ENCODE measurements around the gene NR1D2. TPM values are rescaled to one million over a fixed set of nuclear protein-coding genes. Genes with fewer than 3 reads are reported as not detected.

NR1D2 gene
- total RNA-seq, 1 donor from 2014 or later, result 25.0 TPM

GRCh38 chr3:23921052-23921511 is 24.0 kb upstream of the NR1D2 start:
- H3K4me1 Mint-ChIP-seq, result peaks cover 50% of the 10 kb centered on the region
- DNase-seq (no peak), ATAC-seq (ENCODE audit: low read depth) (no peak)
- CTCF ChIA-PET, result no interaction called here
- no peak for TF ChIP-seq CTCF (IDR thresholded peaks at IDR 0.05)
- no peak overlapping the region for H3K27ac Mint-ChIP-seq
- H3K4me3 Mint-ChIP-seq, result peak overlapping the region; percentile 32
- peaks cover 73% of the 10 kb centered on the region for H3K36me3 Mint-ChIP-seq (ENCODE audit: low read depth)
- no peaks in the 10 kb centered on the region for H3K27me3 Mint-ChIP-seq
- POLR2A ChIA-PET, result interaction anchor here (0.7 kb wide), 1 partner anchor 242 kb away, joined by 3 read pairs; no protein-coding TSS in a partner anchor
- H3K9me3 Mint-ChIP-seq, result no peaks in the 10 kb centered on the region
- intact Hi-C loops (cut with micrococcal nuclease), result no loop called here

- H3K9me3 Mint-ChIP-seq, result no peaks in the 10 kb centered on the region
- no peak overlapping the region for H3K27ac Mint-ChIP-seq
- no peak for TF ChIP-seq CTCF (IDR thresholded peaks at IDR 0.05)
- H3K4me3 Mint-ChIP-seq, result no peak overlapping the region
- ChIA-PET POLR2A (interaction anchor here (1.4 kb wide), 1 partner anchor 23 kb away, joined by 4 read pairs; no protein-coding TSS in a partner anchor), CTCF (interaction anchor here (0.8 kb wide), 2 partner anchors 17 to 21 kb away, joined by 3 to 4 read pairs; no protein-coding TSS in a partner anchor)
- H3K27me3 Mint-ChIP-seq, result no peaks in the 10 kb centered on the region
- ATAC-seq (ENCODE audit: low read depth) (no peak), DNase-seq (no peak)
- H3K4me1 Mint-ChIP-seq, result peaks cover 37% of the 10 kb centered on the region
- intact Hi-C loops (cut with micrococcal nuclease), result no loop called here
- peaks cover 53% of the 10 kb centered on the region for H3K36me3 Mint-ChIP-seq (ENCODE audit: low read depth)
Measured at GRCh38 chr3:23923786-23924185, 21.3 kb upstream of the NR1D2 start.

GRCh38 chr3:23926246-23926645 is 18.8 kb upstream of the NR1D2 start:
- H3K27me3 Mint-ChIP-seq, result no peaks in the 10 kb centered on the region
- no peak for ATAC-seq (ENCODE audit: low read depth)

GRCh38 chr3:23926736-23927135 is 18.4 kb upstream of the NR1D2 start:
- Mint-ChIP-seq H3K4me3 (no peak overlapping the region), H3K27me3 (no peaks in the 10 kb centered on the region), H3K27ac (no peak overlapping the region), H3K9me3 (no peaks in the 10 kb centered on the region), H3K4me1 (peaks cover 15% of the 10 kb centered on the region), H3K36me3 (ENCODE audit: low read depth) (peaks cover 23% of the 10 kb centered on the region)
- ATAC-seq (ENCODE audit: low read depth) (no peak), DNase-seq (no peak)
- CTCF ChIA-PET, result no interaction called here
- no peak for TF ChIP-seq CTCF (IDR thresholded peaks at IDR 0.05)
- intact Hi-C loops (cut with micrococcal nuclease), result no loop called here
- POLR2A ChIA-PET, result no interaction called here

More at GRCh38 chr3:23926246-23926645, 18.8 kb upstream of the NR1D2 start:
- H3K27ac Mint-ChIP-seq, result no peak overlapping the region
- ChIA-PET CTCF (no interaction called here), POLR2A (interaction anchor here (0.7 kb wide), 1 partner anchor 10 kb away, joined by 3 read pairs; the partner anchor contains the start of genes NKIRAS1 and RPL15)
- intact Hi-C loops (cut with micrococcal nuclease), result no loop called here
- H3K9me3 Mint-ChIP-seq, result no peaks in the 10 kb centered on the region
- H3K4me1 Mint-ChIP-seq, result peaks cover 13% of the 10 kb centered on the region
- no peak overlapping the region for H3K4me3 Mint-ChIP-seq
- no peak for TF ChIP-seq CTCF (IDR thresholded peaks at IDR 0.05)
- DNase-seq, result no peak
- H3K36me3 Mint-ChIP-seq (ENCODE audit: low read depth), result peaks cover 28% of the 10 kb centered on the region

GRCh38 chr3:23928524-23928923 is 16.6 kb upstream of the NR1D2 start:
- ChIA-PET CTCF (no interaction called here), POLR2A (interaction anchor here (0.6 to 2.5 kb wide), 4 partner anchors 11 to 707 kb away, joined by 3 to 26 read pairs (median 4); partner anchors contain the start of genes NKIRAS1 and RPL15)
- no peak for ATAC-seq (ENCODE audit: low read depth)
- intact Hi-C loops (cut with micrococcal nuclease), result no loop called here
- Mint-ChIP-seq H3K27ac (no peak overlapping the region), H3K27me3 (no peaks in the 10 kb centered on the region), H3K36me3 (ENCODE audit: low read depth) (peaks cover 8% of the 10 kb centered on the region), H3K4me1 (peaks cover 15% of the 10 kb centered on the region), H3K4me3 (no peak overlapping the region), H3K9me3 (no peaks in the 10 kb centered on the region)
- TF ChIP-seq CTCF (IDR thresholded peaks at IDR 0.05), result no peak
- no peak for DNase-seq
